WTC11 (cell line): Measurements from ENCODE around the gene EXOC4.

ENCODE experiments used
- ESRRA ChIP-seq: sonication (generic); formaldehyde crosslinking; IDR thresholded peaks from 2 replicates; pipeline ENCODE4 v1.8.1; 2022; ENCODE audit warnings: mild to moderate bottlenecking, missing genetic modification reagents, borderline replicate concordance
- MYBL2 ChIP-seq: sonication (generic); formaldehyde crosslinking; IDR thresholded peaks from 2 replicates; pipeline ENCODE4 v1.8.1; 2023; ENCODE audit warnings: mild to moderate bottlenecking, moderate library complexity, missing genetic modification reagents
- RELA ChIP-seq: sonication (generic); formaldehyde crosslinking; IDR thresholded peaks from 2 replicates; pipeline ENCODE4 v1.8.1; 2022; ENCODE audit warnings: missing genetic modification reagents, mild to moderate bottlenecking, borderline replicate concordance
- SMAD3 ChIP-seq: sonication (generic); formaldehyde crosslinking; IDR thresholded peaks from 2 replicates; pipeline ENCODE4 v1.8.0; 2022; ENCODE audit warnings: missing genetic modification reagents, mild to moderate bottlenecking, borderline replicate concordance
- TF ChIP-seq, protein P1 (sequence below): fragments of 200-600 bp; IDR thresholded peaks from 2 replicates; pipeline ENCODE4 v1.8.0; 2022; ENCODE audit warnings: antibody characterized with exemption
- TF ChIP-seq, protein P2 (sequence below): sonication (generic); formaldehyde crosslinking; conservative IDR thresholded peaks from 2 replicates; pipeline ENCODE4 v1.8.1; 2022; ENCODE audit warnings: mild to moderate bottlenecking, missing genetic modification reagents

DNA sequence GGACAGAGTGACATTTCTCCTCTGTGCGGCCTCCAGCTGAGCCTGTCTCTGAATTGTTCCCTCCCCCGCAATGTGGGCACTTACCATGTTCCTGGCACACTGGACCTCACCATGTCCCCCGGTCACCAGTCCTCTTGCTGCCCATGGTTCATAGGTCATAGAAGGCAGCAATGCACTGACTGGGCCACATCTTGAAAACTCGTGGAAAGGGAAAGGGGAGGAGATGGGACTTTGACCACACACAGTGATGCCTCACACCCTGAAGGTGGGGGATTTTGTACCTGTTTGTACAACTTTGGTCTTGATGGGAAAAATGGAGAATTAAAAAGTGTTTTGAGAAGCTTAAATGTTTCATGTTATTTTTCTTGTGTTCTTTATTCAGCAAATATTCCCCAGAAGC lies 812.5 kb downstream of the EXOC4 start:
- TF ChIP-seq, protein P1, sequence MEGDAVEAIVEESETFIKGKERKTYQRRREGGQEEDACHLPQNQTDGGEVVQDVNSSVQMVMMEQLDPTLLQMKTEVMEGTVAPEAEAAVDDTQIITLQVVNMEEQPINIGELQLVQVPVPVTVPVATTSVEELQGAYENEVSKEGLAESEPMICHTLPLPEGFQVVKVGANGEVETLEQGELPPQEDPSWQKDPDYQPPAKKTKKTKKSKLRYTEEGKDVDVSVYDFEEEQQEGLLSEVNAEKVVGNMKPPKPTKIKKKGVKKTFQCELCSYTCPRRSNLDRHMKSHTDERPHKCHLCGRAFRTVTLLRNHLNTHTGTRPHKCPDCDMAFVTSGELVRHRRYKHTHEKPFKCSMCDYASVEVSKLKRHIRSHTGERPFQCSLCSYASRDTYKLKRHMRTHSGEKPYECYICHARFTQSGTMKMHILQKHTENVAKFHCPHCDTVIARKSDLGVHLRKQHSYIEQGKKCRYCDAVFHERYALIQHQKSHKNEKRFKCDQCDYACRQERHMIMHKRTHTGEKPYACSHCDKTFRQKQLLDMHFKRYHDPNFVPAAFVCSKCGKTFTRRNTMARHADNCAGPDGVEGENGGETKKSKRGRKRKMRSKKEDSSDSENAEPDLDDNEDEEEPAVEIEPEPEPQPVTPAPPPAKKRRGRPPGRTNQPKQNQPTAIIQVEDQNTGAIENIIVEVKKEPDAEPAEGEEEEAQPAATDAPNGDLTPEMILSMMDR: no peak
- no peak for TF ChIP-seq SMAD3 (CRISPR knock-in tag)
- TF ChIP-seq MYBL2: no peak
- TF ChIP-seq, protein P2, sequence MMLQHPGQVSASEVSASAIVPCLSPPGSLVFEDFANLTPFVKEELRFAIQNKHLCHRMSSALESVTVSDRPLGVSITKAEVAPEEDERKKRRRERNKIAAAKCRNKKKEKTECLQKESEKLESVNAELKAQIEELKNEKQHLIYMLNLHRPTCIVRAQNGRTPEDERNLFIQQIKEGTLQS: no peak
- no peak for TF ChIP-seq ESRRA (CRISPR knock-in tag)
- TF ChIP-seq RELA: no peak
